ENCODE results near the gene ERCC6L.

ERCC6L gene

GRCh38 chrX:72271812-72272211 lies 33.0 kb upstream of the ERCC6L start:
- peaks cover 18% of the 10 kb centered on the region for H3K4me1 ChIP-seq (ENCODE audit: control insufficient read depth, low read length)
- no peak overlapping the region for H3K27ac ChIP-seq (ENCODE audit: low read depth, low read length)
- H3K4me2 ChIP-seq (ENCODE audit: low read length) = no peak overlapping the region
- peaks cover 32% of the 10 kb centered on the region for H3K79me2 ChIP-seq (ENCODE audit: control insufficient read depth, low read length)
- peaks cover 79% of the 10 kb centered on the region for H3K36me3 ChIP-seq (ENCODE audit: control insufficient read depth, low read length)
- H3K4me3 ChIP-seq (ENCODE audit: low read length) = no peak overlapping the region
- H3K9me2 ChIP-seq (replicated peaks; ENCODE audit: control insufficient read depth, low read length) = no peaks in the 10 kb centered on the region
- peaks cover 67% of the 10 kb centered on the region for H3F3A ChIP-seq (ENCODE audit: control insufficient read depth, insufficient read depth)
- TF ChIP-seq, protein P1, sequence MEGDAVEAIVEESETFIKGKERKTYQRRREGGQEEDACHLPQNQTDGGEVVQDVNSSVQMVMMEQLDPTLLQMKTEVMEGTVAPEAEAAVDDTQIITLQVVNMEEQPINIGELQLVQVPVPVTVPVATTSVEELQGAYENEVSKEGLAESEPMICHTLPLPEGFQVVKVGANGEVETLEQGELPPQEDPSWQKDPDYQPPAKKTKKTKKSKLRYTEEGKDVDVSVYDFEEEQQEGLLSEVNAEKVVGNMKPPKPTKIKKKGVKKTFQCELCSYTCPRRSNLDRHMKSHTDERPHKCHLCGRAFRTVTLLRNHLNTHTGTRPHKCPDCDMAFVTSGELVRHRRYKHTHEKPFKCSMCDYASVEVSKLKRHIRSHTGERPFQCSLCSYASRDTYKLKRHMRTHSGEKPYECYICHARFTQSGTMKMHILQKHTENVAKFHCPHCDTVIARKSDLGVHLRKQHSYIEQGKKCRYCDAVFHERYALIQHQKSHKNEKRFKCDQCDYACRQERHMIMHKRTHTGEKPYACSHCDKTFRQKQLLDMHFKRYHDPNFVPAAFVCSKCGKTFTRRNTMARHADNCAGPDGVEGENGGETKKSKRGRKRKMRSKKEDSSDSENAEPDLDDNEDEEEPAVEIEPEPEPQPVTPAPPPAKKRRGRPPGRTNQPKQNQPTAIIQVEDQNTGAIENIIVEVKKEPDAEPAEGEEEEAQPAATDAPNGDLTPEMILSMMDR (IDR thresholded peaks at IDR 0.05; ENCODE audit: low read depth, low read length, poor library complexity, severe bottlenecking) = no peak
- TF ChIP-seq EZH2phosphoT487 (IDR thresholded peaks at IDR 0.05; ENCODE audit: borderline replicate concordance, low read length) = no peak
- no peaks in the 10 kb centered on the region for H3K9me3 ChIP-seq (ENCODE audit: control insufficient read depth, insufficient read depth, low read length)
- no peaks in the 10 kb centered on the region for H3K27me3 ChIP-seq (ENCODE audit: control insufficient read depth, low read length)
- H4K20me1 ChIP-seq (ENCODE audit: control insufficient read depth, insufficient read depth, low read depth, low read length) = peaks cover 3% of the 10 kb centered on the region

GRCh38 chrX:72271091-72271788 lies 32.4 kb upstream of the ERCC6L start:
- Histone ChIP-seq H3F3A (ENCODE audit: control insufficient read depth, insufficient read depth) (peaks cover 62% of the 10 kb centered on the region), H3K27ac (ENCODE audit: low read depth, low read length) (no peak overlapping the region), H3K9me2 (replicated peaks; ENCODE audit: control insufficient read depth, low read length) (no peaks in the 10 kb centered on the region), H3K27me3 (ENCODE audit: control insufficient read depth, low read length) (no peaks in the 10 kb centered on the region), H3K79me2 (ENCODE audit: control insufficient read depth, low read length) (peaks cover 27% of the 10 kb centered on the region), H3K4me2 (ENCODE audit: low read length) (no peak overlapping the region), H3K36me3 (ENCODE audit: control insufficient read depth, low read length) (peaks cover 74% of the 10 kb centered on the region), H3K4me1 (ENCODE audit: control insufficient read depth, low read length) (peaks cover 18% of the 10 kb centered on the region), H4K20me1 (ENCODE audit: control insufficient read depth, insufficient read depth, low read depth, low read length) (peaks cover 3% of the 10 kb centered on the region), H3K4me3 (ENCODE audit: low read length) (no peak overlapping the region), H3K9me3 (ENCODE audit: control insufficient read depth, insufficient read depth, low read length) (no peaks in the 10 kb centered on the region)
- TF ChIP-seq, protein P1 (IDR thresholded peaks at IDR 0.05; ENCODE audit: low read depth, low read length, poor library complexity, severe bottlenecking) = no peak
- TF ChIP-seq EZH2phosphoT487 (IDR thresholded peaks at IDR 0.05; ENCODE audit: borderline replicate concordance, low read length) = no peak

DNA sequence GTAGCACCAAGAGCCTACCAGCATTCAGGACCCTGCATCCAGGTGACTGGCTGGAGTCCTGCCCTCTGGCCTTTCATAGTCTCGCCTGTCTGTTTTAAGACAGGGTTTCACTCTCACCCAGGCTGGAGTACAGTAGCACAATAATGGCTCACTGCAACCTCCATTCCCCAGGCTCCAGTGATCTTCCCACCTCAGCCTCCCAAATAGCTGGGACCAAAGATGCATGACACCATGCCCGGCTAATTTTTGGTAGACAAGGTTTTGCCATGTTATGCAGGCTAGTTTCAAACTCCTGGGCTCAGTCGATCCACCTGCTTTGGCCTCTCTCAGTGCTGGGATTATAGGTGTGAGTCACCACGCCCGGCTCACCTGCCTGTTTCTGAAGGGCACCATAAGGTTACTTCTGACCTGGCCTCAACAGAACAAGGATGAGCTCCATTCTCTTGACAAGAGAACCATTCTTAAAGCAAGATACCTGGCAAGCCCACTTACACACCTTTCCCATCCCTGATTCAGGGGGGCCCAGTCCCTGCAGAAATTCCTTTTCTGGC lies 31.6 kb upstream of the ERCC6L start:
- Histone ChIP-seq H3K4me3 (ENCODE audit: low read length) (no peak overlapping the region), H3K4me2 (ENCODE audit: low read length) (no peak overlapping the region), H3K79me2 (ENCODE audit: control insufficient read depth, low read length) (peaks cover 18% of the 10 kb centered on the region), H3K27me3 (ENCODE audit: control insufficient read depth, low read length) (no peaks in the 10 kb centered on the region), H3F3A (ENCODE audit: control insufficient read depth, insufficient read depth) (peaks cover 55% of the 10 kb centered on the region), H3K36me3 (ENCODE audit: control insufficient read depth, low read length) (peaks cover 65% of the 10 kb centered on the region), H3K27ac (ENCODE audit: low read depth, low read length) (no peak overlapping the region), H4K20me1 (ENCODE audit: control insufficient read depth, insufficient read depth, low read depth, low read length) (peaks cover under 1% of the 10 kb centered on the region), H3K9me3 (ENCODE audit: control insufficient read depth, insufficient read depth, low read length) (no peaks in the 10 kb centered on the region), H3K9me2 (replicated peaks; ENCODE audit: control insufficient read depth, low read length) (no peaks in the 10 kb centered on the region), H3K4me1 (ENCODE audit: control insufficient read depth, low read length) (peaks cover 14% of the 10 kb centered on the region)
- TF ChIP-seq, protein P1 (IDR thresholded peaks at IDR 0.05; ENCODE audit: low read depth, low read length, poor library complexity, severe bottlenecking) = no peak
- TF ChIP-seq EZH2phosphoT487 (IDR thresholded peaks at IDR 0.05; ENCODE audit: borderline replicate concordance, low read length) = no peak

All from DOHH2 (cell line).